ENCODE measurements around the gene SLC12A2. TPM values are rescaled to one million over a fixed set of nuclear protein-coding genes. Genes with fewer than 3 reads are reported as not detected.

The SLC12A2 gene
- total and polyA plus RNA-seq, 9 of the 15 experiments (the other 6 are each of a cell fraction or from before 2014, with no cell fraction given): 5.1 to 20.3 (median 12.6) TPM

DNA sequence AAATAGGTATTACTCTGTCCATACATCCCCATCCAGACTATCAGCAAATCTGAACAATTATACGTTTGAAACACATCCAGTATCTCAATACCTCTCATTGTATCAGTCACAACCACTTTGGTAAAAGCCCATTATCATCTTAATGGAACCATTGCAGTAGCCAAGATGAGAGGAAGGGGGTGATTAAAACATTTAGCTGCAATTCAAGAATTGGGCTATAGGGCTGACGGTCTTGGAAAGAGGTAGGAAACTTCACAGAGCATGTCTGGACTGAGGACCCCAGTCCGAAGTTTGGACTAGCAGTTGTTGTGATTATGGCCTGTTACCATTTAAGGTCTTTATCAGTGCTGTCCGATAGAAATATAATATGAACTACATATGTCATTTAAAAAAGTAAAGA lies 8.6 kb downstream of the SLC12A2 start (continued):
- TF ChIP-seq SAFB2 (IDR thresholded peaks at IDR 0.05; ENCODE audit: borderline replicate concordance, low read depth, low read length, severe bottlenecking) (no peak), KDM1A (IDR thresholded peaks at IDR 0.05) (no peak), CBFA2T2 (conservative IDR thresholded peaks at IDR 0.05) (no peak)

DNA sequence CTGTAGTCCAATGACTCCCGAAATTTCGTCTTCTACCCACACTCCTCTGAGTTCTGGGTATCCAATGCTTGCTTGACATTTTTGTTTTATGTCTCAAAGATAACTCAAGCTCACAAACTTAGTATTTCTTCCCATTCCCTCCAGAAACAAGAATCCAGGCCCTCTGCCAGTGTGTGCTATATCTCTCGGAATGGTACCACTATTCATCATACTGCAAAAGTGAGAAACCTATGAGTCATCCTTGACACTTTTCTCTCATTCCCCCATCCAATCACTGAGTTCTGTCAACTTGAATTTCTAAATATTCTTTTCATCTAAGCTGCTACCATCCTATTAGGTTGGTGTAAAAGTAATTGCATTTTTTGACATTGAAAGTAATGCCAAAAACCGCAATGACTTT lies 9.8 kb downstream of the SLC12A2 start:
- Histone ChIP-seq H3K9me1 (ENCODE audit: control insufficient read depth, insufficient read depth, low read length) (no peaks in the 10 kb centered on the region), H3K9ac (ENCODE audit: insufficient read depth in 1 of 2, low read depth in 2 of 2, low read length in 2 of 2) (no peak overlapping the region), H3K27ac (ENCODE audit: extremely low read depth, low read depth, low read length) (no peak overlapping the region), H3K4me1 (replicated peaks in 1 of 2; ENCODE audit: control insufficient read depth in 2 of 2, insufficient read depth in 2 of 2, low read length in 2 of 2) (no peaks in the 10 kb centered on the region), H3K27me3 (ENCODE audit: control insufficient read depth in 2 of 2, insufficient read depth in 2 of 2, low read length in 2 of 2) (no peaks in the 10 kb centered on the region), H3K79me2 (ENCODE audit: control insufficient read depth, insufficient read depth, low read length) (peaks cover 21% of the 10 kb centered on the region; the same call in 2 of the 3 replicates), H3K9me3 (replicated peaks; ENCODE audit: control insufficient read depth, insufficient read depth, low read depth, low read length) (0 out of 2 replicates have a peak, but pooled peaks cover 6% of the 10 kb centered on the region), H2AFZ (ENCODE audit: low read depth, low read length) (no peak overlapping the region), H3K4me3 (no peak overlapping the region), H3K36me3 (ENCODE audit: control insufficient read depth, insufficient read depth, low read length) (no peaks in the 10 kb centered on the region; the same call in 2 of the 3 replicates), H4K20me1 (replicated peaks; ENCODE audit: control insufficient read depth, insufficient read depth, low read length) (no peaks in the 10 kb centered on the region), H3K4me2 (ENCODE audit: insufficient read depth, low read length) (no peak overlapping the region)
- CTCF ChIA-PET (ENCODE audit: low intra/inter-chr PET ratio): no interaction called here
- POLR2A ChIA-PET: interaction anchor here (1.1 to 1.5 kb wide), 2 partner anchors 9 to 11 kb away, joined by 3 to 4 read pairs; partner anchors contain the start of gene SLC12A2
- BruUV-seq (replicated peaks): no TSS peak
- TF ChIP-seq ZNF696 (CRISPR knock-in tag; conservative IDR thresholded peaks at IDR 0.05) (no peak), EGR1 (conservative IDR thresholded peaks at IDR 0.05) (no peak), CHD1 (IDR thresholded peaks at IDR 0.05; ENCODE audit: low read length) (no peak), CREB1 (IDR thresholded peaks at IDR 0.05) (no peak), CREB1 (CRISPR knock-in tag; IDR thresholded peaks at IDR 0.05) (no peak), HDAC3 (IDR thresholded peaks at IDR 0.05; ENCODE audit: borderline replicate concordance, partially characterized antibody) (no peak), BMI1 (IDR thresholded peaks at IDR 0.05; ENCODE audit: low read length) (no peak), BRF1 (IDR thresholded peaks at IDR 0.05; ENCODE audit: borderline replicate concordance, extremely low read depth, insufficient read length) (no peak)
- TF ChIP-seq, protein P1, sequence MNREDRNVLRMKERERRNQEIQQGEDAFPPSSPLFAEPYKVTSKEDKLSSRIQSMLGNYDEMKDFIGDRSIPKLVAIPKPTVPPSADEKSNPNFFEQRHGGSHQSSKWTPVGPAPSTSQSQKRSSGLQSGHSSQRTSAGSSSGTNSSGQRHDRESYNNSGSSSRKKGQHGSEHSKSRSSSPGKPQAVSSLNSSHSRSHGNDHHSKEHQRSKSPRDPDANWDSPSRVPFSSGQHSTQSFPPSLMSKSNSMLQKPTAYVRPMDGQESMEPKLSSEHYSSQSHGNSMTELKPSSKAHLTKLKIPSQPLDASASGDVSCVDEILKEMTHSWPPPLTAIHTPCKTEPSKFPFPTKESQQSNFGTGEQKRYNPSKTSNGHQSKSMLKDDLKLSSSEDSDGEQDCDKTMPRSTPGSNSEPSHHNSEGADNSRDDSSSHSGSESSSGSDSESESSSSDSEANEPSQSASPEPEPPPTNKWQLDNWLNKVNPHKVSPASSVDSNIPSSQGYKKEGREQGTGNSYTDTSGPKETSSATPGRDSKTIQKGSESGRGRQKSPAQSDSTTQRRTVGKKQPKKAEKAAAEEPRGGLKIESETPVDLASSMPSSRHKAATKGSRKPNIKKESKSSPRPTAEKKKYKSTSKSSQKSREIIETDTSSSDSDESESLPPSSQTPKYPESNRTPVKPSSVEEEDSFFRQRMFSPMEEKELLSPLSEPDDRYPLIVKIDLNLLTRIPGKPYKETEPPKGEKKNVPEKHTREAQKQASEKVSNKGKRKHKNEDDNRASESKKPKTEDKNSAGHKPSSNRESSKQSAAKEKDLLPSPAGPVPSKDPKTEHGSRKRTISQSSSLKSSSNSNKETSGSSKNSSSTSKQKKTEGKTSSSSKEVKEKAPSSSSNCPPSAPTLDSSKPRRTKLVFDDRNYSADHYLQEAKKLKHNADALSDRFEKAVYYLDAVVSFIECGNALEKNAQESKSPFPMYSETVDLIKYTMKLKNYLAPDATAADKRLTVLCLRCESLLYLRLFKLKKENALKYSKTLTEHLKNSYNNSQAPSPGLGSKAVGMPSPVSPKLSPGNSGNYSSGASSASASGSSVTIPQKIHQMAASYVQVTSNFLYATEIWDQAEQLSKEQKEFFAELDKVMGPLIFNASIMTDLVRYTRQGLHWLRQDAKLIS (CRISPR knock-in tag; IDR thresholded peaks at IDR 0.05): no peak
- FAIRE-seq (no peak), ATAC-seq (no peak), DNase-seq (ENCODE audit: extremely low read depth in 1 of 4, low spot score in 3 of 4) (no peak)
- intact Hi-C loops (cut with micrococcal nuclease): no loop called here
- in situ Hi-C loops (cut with MboI): no loop called here
- WGBS (ENCODE audit: insufficient coverage, low coverage, missing lambda C conversion rate): 85% methylated on average over 4 of the region's 4 CpGs
